Measurements from ENCODE around the gene ZNF660.
"Not testable (repeated sequence)": the region's sequence is repeated elsewhere in the genome, so short reads cannot be mapped to it uniquely, and the experiment has no call there.

GRCh38 chr3:44578316-44578715 lies 6.4 kb upstream of the ZNF660 start:
- TF ChIP-seq CTCF (IDR thresholded peaks at IDR 0.05; ENCODE audit: low read depth, low read length, poor library complexity, severe bottlenecking); EZH2phosphoT487 (IDR thresholded peaks at IDR 0.05; ENCODE audit: borderline replicate concordance, low read length): not testable (repeated sequence)

Measured in DOHH2 (cell line).